T-helper 17 cell (primary cell): Measurements from ENCODE around the gene CNPY4. TPM values are rescaled to one million over a fixed set of nuclear protein-coding genes. Genes with fewer than 3 reads are reported as not detected.

Source experiments
- ATAC-seq: fragments of 150-1000 bp; cut with Tn5 transposase; 2 replicates; pipeline ENCODE4 v1.10.0; 2021; ENCODE audit warnings: mild to moderate bottlenecking, moderate library complexity
- DNase-seq, 3 donors: peaks; one replicate each; pipeline versions ENCODE4 v3.0.0 to v3.0.0-alpha.2; 2020 to 2021
- H3K9me3 ChIP-seq: one replicate; pipeline ENCODE4 v1.7.0; 2013; ENCODE audit warnings: low read length, mild to moderate bottlenecking; ENCODE audit not compliant: control insufficient read depth, poor library complexity, severe bottlenecking
- H3K27ac Mint-ChIP-seq: one replicate; pipeline ENCODE4 v1.8.0; 2022; ENCODE audit warnings: mild to moderate bottlenecking, moderate library complexity, mixed read lengths
- H3K27me3 Mint-ChIP-seq: one replicate; pipeline ENCODE4 v1.8.0; 2022; ENCODE audit warnings: mixed read lengths
- H3K36me3 Mint-ChIP-seq: one replicate; pipeline ENCODE4 v1.8.0; 2022; ENCODE audit warnings: low read depth, mixed read lengths
- H3K4me1 Mint-ChIP-seq: one replicate; pipeline ENCODE4 v1.8.0; 2022; ENCODE audit warnings: mild to moderate bottlenecking, mixed read lengths
- H3K4me3 Mint-ChIP-seq: one replicate; pipeline ENCODE4 v1.8.0; 2022; ENCODE audit warnings: mild to moderate bottlenecking, moderate library complexity, mixed read lengths
- total RNA-seq, 4 donors: library from RNA in 2 of 4; stranded (reverse) in 2 of 4; gene quantifications; one replicate each; pipeline ENCODE4 v1.2.3 and lab custom pipeline; 2022 to 2026

The CNPY4 gene
- total RNA-seq, 2 donors from 2014 or later: 22.5 to 22.6 TPM

- Mint-ChIP-seq H3K4me3 (no peak overlapping the region), H3K36me3 (peaks cover 11% of the 10 kb centered on the region), H3K27me3 (no peaks in the 10 kb centered on the region), H3K27ac (peak overlapping the region; percentile 98), H3K4me1 (peaks cover 39% of the 10 kb centered on the region)
- ATAC-seq (no peak), DNase-seq (no peak)
- H3K9me3 ChIP-seq: no peaks in the 10 kb centered on the region
Measured at GRCh38 chr7:100152937-100153666, 33.7 kb downstream of the CNPY4 start.

- Mint-ChIP-seq H3K4me1 (peaks cover 32% of the 10 kb centered on the region), H3K27ac (peak overlapping the region; percentile 37), H3K4me3 (no peak overlapping the region), H3K36me3 (peaks cover 7% of the 10 kb centered on the region), H3K27me3 (no peaks in the 10 kb centered on the region)
- no peaks in the 10 kb centered on the region for H3K9me3 ChIP-seq
- no peak for ATAC-seq
- no peak for DNase-seq
Measured at GRCh38 chr7:100153708-100154535, 34.5 kb downstream of the CNPY4 start.

- no peak for ATAC-seq
- Mint-ChIP-seq H3K4me3 (peak overlapping the region; percentile 19), H3K4me1 (peaks cover 30% of the 10 kb centered on the region), H3K36me3 (peaks cover 7% of the 10 kb centered on the region), H3K27me3 (no peaks in the 10 kb centered on the region), H3K27ac (no peak overlapping the region)
- no peaks in the 10 kb centered on the region for H3K9me3 ChIP-seq
- DNase-seq: no peak
Measured at GRCh38 chr7:100154651-100155491, 35.4 kb downstream of the CNPY4 start.

GRCh38 chr7:100155553-100156317 is 36.3 kb downstream of the CNPY4 start:
- H3K36me3 Mint-ChIP-seq: peaks cover 3% of the 10 kb centered on the region
- no peak for DNase-seq
- peak overlapping the region; percentile 19 for H3K4me3 Mint-ChIP-seq
- H3K4me1 Mint-ChIP-seq: peaks cover 24% of the 10 kb centered on the region
- ATAC-seq: no peak
- H3K27ac Mint-ChIP-seq: peak overlapping the region; percentile 83
- H3K9me3 ChIP-seq: no peaks in the 10 kb centered on the region
- no peaks in the 10 kb centered on the region for H3K27me3 Mint-ChIP-seq

- Mint-ChIP-seq H3K27me3 (no peaks in the 10 kb centered on the region), H3K4me3 (peak overlapping the region; percentile 90), H3K36me3 (peaks cover 3% of the 10 kb centered on the region), H3K4me1 (peaks cover 24% of the 10 kb centered on the region), H3K27ac (peak overlapping the region; percentile 83)
- DNase-seq (peak in 1 of 3 donors; percentile 17), ATAC-seq (peak; percentile 63)
- H3K9me3 ChIP-seq: no peaks in the 10 kb centered on the region
Measured at GRCh38 chr7:100156331-100157068, 37.1 kb downstream of the CNPY4 start.

GRCh38 chr7:100157069-100157333 is 37.6 kb downstream of the CNPY4 start:
- Mint-ChIP-seq H3K4me1 (peaks cover 26% of the 10 kb centered on the region), H3K27me3 (no peaks in the 10 kb centered on the region), H3K36me3 (peaks cover 3% of the 10 kb centered on the region), H3K4me3 (peak overlapping the region; percentile 90), H3K27ac (peak overlapping the region; percentile 83)
- DNase-seq (no peak), ATAC-seq (no peak)
- no peaks in the 10 kb centered on the region for H3K9me3 ChIP-seq

GRCh38 chr7:100157334-100158228 is 38.1 kb downstream of the CNPY4 start:
- no peaks in the 10 kb centered on the region for H3K9me3 ChIP-seq
- Mint-ChIP-seq H3K27me3 (no peaks in the 10 kb centered on the region), H3K36me3 (peaks cover under 1% of the 10 kb centered on the region), H3K4me3 (peak overlapping the region; percentile 90), H3K4me1 (peaks cover 22% of the 10 kb centered on the region), H3K27ac (peak overlapping the region; percentile 83)
- DNase-seq (no peak), ATAC-seq (no peak)

GRCh38 chr7:100158229-100159098 is 39.0 kb downstream of the CNPY4 start, which contains the start of gene TRAPPC14:
TSS of gene TRAPPC14 (minus strand) at chr7:100158723. CDS start at chr7:100158499, 224 bp downstream.
- ATAC-seq: peak; percentile 88
- DNase-seq: peak; percentile 78 to 85 (median 83)
- no peaks in the 10 kb centered on the region for H3K9me3 ChIP-seq
- H3K27me3 Mint-ChIP-seq: no peaks in the 10 kb centered on the region
- peak within 1 kb of the TSS; percentile 90 for H3K4me3 Mint-ChIP-seq
- peak within 1 kb of the TSS; percentile 83 for H3K27ac Mint-ChIP-seq
- H3K4me1 Mint-ChIP-seq: peaks cover 28% of the 10 kb centered on the region
- no peaks in the 10 kb centered on the region for H3K36me3 Mint-ChIP-seq

- no peak for ATAC-seq
- Mint-ChIP-seq H3K4me3 (peak overlapping the region; percentile 79), H3K36me3 (no peaks in the 10 kb centered on the region), H3K27ac (peak overlapping the region; percentile 16), H3K27me3 (no peaks in the 10 kb centered on the region), H3K4me1 (peaks cover 29% of the 10 kb centered on the region)
- H3K9me3 ChIP-seq: no peaks in the 10 kb centered on the region
- DNase-seq: no peak
Measured at GRCh38 chr7:100159099-100159623, 39.7 kb downstream of the CNPY4 start.

GRCh38 chr7:100160067-100160466 is 40.6 kb downstream of the CNPY4 start:
- Mint-ChIP-seq H3K27me3 (no peaks in the 10 kb centered on the region), H3K4me3 (no peak overlapping the region), H3K27ac (no peak overlapping the region), H3K4me1 (peaks cover 30% of the 10 kb centered on the region), H3K36me3 (no peaks in the 10 kb centered on the region)
- DNase-seq: no peak
- ATAC-seq: no peak
- H3K9me3 ChIP-seq: no peaks in the 10 kb centered on the region
